B cell (primary cell): Measurements from ENCODE around the gene GAL3ST2.

Source experiments
- EZH2 ChIP-seq: IDR thresholded peaks from 2 replicates; pipeline ENCODE4 v1.6.1; 2012; ENCODE audit warnings: borderline replicate concordance, low read depth, mild to moderate bottlenecking, moderate library complexity, low read length; ENCODE audit not compliant: insufficient read depth, poor library complexity, severe bottlenecking
- TF ChIP-seq, protein P1 (sequence below): fragments of 200-600 bp; IDR thresholded peaks from one replicate; pipeline ENCODE4 v1.8.0; 2022; ENCODE audit warnings: antibody characterized with exemption, mild to moderate bottlenecking

DNA sequence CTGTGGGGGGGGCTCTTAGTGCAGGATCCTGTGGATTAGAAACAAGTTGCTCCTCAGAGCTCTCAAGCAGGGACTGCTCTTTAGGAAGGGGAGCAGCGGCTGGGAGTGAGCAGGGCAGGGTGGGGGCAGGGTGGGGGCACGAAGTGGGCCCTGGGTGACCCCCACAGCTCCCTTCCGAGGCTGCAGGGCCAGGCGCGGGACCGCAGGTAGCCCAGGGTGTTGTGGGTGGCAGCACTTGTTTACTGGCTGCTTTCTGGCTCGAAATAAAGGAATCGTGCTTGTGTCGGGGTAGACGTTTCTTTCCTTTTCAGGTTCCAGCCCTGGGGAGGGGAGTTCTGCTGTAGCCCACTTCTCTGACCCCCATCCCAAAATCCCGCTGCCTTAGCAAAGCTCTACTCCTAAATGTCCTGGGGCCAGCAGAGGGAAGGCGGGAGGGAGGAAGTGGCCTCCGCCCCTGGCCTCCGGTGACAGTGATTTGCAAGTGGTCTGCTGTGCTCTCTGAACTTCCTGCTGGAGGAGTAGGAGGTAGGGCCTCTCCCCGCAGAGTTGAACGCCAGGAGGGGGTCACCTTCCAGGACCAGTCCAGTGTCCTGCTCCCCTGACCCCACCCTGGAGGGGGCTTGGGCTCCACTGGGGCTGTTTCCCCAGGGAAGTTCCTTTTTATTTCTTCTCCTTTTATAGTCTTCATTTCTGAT lies 40.7 kb downstream of the GAL3ST2 start:
- no peak for TF ChIP-seq EZH2
- TF ChIP-seq, protein P1, sequence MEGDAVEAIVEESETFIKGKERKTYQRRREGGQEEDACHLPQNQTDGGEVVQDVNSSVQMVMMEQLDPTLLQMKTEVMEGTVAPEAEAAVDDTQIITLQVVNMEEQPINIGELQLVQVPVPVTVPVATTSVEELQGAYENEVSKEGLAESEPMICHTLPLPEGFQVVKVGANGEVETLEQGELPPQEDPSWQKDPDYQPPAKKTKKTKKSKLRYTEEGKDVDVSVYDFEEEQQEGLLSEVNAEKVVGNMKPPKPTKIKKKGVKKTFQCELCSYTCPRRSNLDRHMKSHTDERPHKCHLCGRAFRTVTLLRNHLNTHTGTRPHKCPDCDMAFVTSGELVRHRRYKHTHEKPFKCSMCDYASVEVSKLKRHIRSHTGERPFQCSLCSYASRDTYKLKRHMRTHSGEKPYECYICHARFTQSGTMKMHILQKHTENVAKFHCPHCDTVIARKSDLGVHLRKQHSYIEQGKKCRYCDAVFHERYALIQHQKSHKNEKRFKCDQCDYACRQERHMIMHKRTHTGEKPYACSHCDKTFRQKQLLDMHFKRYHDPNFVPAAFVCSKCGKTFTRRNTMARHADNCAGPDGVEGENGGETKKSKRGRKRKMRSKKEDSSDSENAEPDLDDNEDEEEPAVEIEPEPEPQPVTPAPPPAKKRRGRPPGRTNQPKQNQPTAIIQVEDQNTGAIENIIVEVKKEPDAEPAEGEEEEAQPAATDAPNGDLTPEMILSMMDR = no peak
